OCI-LY1 (cell line): ENCODE data around the gene UNC5A.

ENCODE experiments used
- CTCF ChIP-seq: fragments of 200-600 bp; sonication (generic), shearing (Covaris generic); IDR thresholded peaks from 2 replicates; pipeline ENCODE4 v1.5.1; 2017; ENCODE audit warnings: mild to moderate bottlenecking, antibody characterized with exemption, low read length, moderate library complexity, mixed read lengths
- EZH2 ChIP-seq: fragments of 200-600 bp; sonication (generic), shearing (Covaris generic); IDR thresholded peaks from 2 replicates; pipeline ENCODE4 v1.8.0; 2017; ENCODE audit warnings: borderline replicate concordance, mixed run types, mild to moderate bottlenecking, antibody characterized with exemption, low read length, moderate library complexity, mixed read lengths

GRCh38 chr5:176854164-176854563, 43.8 kb downstream of the UNC5A start:
- TF ChIP-seq CTCF = no peak
- no peak for TF ChIP-seq EZH2
